ENCODE data around the gene CNTNAP2.

GRCh38 chr7:146117576-146117975 lies 975 bp downstream of the CNTNAP2 start:
- TF ChIP-seq CTCF (IDR thresholded peaks at IDR 0.05; ENCODE audit: borderline replicate concordance, extremely low read depth, low read length, poor library complexity, severe bottlenecking) (no peak), EZH2 (IDR thresholded peaks at IDR 0.05; ENCODE audit: borderline replicate concordance, low read depth, low read length, severe bottlenecking) (no peak)
